ENCODE results near the gene RHBDL2. TPM values are rescaled to one million over a fixed set of nuclear protein-coding genes. Genes with fewer than 3 reads are reported as not detected.
"Not testable (repeated sequence)": the region's sequence is repeated elsewhere in the genome, so short reads cannot be mapped to it uniquely, and the experiment has no call there.

Gene RHBDL2
- total RNA-seq, 2 donors from 2014 or later = 35.1 to 43.3 TPM

GRCh38 chr1:38846210-38846609 is 95.4 kb downstream of the RHBDL2 start:
- ATAC-seq = no peak
- no peak for DNase-seq
- intact Hi-C loops (cut with DNase I, micrococcal nuclease) = no loop called here

- DNase-seq; intact Hi-C loops (cut with DNase I, micrococcal nuclease); ATAC-seq: not testable (repeated sequence)
These were observed 96.5 kb downstream of the RHBDL2 start for GRCh38 chr1:38845088-38845487.

- no peak for ATAC-seq
- intact Hi-C loops (cut with DNase I, micrococcal nuclease) = no loop called here
- no peak for DNase-seq
These were observed 101.3 kb downstream of the RHBDL2 start for GRCh38 chr1:38840281-38840680.

GRCh38 chr1:38839363-38839762 is 102.3 kb downstream of the RHBDL2 start:
- no peak for DNase-seq
- intact Hi-C loops (cut with DNase I, micrococcal nuclease) = no loop called here
- ATAC-seq = no peak

- DNase-seq; intact Hi-C loops (cut with DNase I, micrococcal nuclease); ATAC-seq: not testable (repeated sequence)
These were observed 105.3 kb downstream of the RHBDL2 start for GRCh38 chr1:38836316-38836715.

Other genes with a start within 250 kb of the RHBDL2 start
- 10 to 100 TPM; 30.7 to 37.9 TPM for gene RRAGC, start 82.1 kb downstream of the RHBDL2 start, total RNA-seq
- 10 to 100 TPM; 32.7 to 39.3 TPM for gene MYCBP, start 68.5 kb downstream of the RHBDL2 start, total RNA-seq
- 1 to 10 TPM; 1.2 to 1.4 TPM for gene GJA9, start 60.2 kb downstream of the RHBDL2 start, total RNA-seq
- gene AKIRIN1, start 49.4 kb upstream of the RHBDL2 start, total RNA-seq = 10 to 100 TPM; 51.1 to 59.0 TPM
- 100 to 1,000 TPM; 171 to 193 TPM for gene NDUFS5, start 84.5 kb upstream of the RHBDL2 start, total RNA-seq